LNCaP clone FGC (cell line): ENCODE measurements around the gene CEP250.
"Not testable (repeated sequence)": the region's sequence is repeated elsewhere in the genome, so short reads cannot be mapped to it uniquely, and the experiment has no call there.

Source experiments
- DNase-seq: peaks from one replicate; pipeline ENCODE4 v3.0.0-alpha.2; 2011; ENCODE audit warnings: low read depth
- H3K4me3 ChIP-seq: 2 replicates; pipeline ENCODE4 v1.5.1; 2011; ENCODE audit warnings: mild to moderate bottlenecking, low read depth, low read length, control low read depth
- TF ChIP-seq, protein P1 (sequence below): IDR thresholded peaks from 2 replicates; pipeline ENCODE4 v1.5.1; 2012; ENCODE audit warnings: mild to moderate bottlenecking; ENCODE audit not compliant: control insufficient read depth, insufficient read depth; ENCODE audit errors: extremely low read depth

The CEP250 gene

DNA sequence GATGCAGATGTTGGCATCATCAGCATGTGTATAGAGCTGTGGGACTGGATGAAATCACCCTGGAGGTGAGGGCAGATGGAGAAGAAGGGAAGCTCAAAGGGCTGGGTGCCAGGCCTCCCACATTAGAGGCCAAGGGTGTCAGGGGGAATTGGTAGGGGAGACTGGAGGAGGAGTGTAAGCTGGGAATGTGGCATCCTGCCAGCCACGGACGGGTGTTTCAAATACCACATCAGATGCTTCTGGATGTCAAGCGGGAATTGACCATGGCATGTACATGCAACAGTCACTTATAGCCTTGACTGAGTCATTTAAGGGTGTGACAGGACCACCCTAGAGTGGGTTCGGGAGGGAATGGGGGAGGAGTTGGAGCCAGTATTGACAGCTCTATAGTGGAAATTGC lies 96.1 kb downstream of the CEP250 start:
- TF ChIP-seq, protein P1, sequence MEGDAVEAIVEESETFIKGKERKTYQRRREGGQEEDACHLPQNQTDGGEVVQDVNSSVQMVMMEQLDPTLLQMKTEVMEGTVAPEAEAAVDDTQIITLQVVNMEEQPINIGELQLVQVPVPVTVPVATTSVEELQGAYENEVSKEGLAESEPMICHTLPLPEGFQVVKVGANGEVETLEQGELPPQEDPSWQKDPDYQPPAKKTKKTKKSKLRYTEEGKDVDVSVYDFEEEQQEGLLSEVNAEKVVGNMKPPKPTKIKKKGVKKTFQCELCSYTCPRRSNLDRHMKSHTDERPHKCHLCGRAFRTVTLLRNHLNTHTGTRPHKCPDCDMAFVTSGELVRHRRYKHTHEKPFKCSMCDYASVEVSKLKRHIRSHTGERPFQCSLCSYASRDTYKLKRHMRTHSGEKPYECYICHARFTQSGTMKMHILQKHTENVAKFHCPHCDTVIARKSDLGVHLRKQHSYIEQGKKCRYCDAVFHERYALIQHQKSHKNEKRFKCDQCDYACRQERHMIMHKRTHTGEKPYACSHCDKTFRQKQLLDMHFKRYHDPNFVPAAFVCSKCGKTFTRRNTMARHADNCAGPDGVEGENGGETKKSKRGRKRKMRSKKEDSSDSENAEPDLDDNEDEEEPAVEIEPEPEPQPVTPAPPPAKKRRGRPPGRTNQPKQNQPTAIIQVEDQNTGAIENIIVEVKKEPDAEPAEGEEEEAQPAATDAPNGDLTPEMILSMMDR = no peak
- no peak for DNase-seq
- no peak overlapping the region for H3K4me3 ChIP-seq

DNA sequence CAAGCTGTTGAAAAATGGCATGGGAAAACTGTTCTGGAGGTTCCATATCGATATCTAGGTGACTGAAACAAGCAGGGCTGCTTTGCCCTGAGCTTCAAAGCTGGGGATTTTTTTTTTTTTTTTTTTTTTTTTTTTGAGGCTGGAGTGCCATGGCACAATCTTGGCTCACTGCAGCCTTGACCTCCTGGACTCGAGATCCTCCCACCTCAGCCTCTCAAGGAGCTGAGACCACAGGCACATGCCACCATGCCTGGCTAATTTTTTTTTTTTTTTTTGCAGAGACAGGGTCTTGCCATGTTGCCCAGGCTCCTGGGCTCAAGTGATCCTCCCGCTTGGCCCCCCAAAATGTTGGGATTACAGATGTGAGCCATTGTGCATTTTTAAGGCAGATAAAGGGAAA lies 97.5 kb downstream of the CEP250 start:
- no peak for DNase-seq
- H3K4me3 ChIP-seq = no peak overlapping the region
- TF ChIP-seq, protein P1 = no peak

DNA sequence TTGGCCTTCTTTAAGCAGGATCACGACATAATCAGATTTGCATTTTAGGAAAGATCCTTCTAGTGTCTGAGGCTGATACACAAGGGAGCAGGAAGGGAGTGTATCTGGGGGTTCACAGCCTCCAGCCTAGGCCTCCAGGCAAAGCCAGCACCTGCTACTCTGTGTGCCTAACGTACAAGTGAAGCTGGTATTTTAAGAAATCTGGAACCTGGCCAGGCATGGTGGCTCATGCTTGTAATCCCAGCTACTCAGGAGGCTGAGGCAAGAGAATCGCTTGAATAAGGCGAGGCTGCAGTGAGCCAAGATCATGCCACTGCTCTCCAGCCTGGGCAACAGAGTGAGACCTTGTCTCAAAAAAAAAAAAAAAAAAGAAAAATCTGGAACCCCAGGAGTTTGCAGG lies 100.1 kb downstream of the CEP250 start:
- DNase-seq, H3K4me3 ChIP-seq: not testable (repeated sequence)

DNA sequence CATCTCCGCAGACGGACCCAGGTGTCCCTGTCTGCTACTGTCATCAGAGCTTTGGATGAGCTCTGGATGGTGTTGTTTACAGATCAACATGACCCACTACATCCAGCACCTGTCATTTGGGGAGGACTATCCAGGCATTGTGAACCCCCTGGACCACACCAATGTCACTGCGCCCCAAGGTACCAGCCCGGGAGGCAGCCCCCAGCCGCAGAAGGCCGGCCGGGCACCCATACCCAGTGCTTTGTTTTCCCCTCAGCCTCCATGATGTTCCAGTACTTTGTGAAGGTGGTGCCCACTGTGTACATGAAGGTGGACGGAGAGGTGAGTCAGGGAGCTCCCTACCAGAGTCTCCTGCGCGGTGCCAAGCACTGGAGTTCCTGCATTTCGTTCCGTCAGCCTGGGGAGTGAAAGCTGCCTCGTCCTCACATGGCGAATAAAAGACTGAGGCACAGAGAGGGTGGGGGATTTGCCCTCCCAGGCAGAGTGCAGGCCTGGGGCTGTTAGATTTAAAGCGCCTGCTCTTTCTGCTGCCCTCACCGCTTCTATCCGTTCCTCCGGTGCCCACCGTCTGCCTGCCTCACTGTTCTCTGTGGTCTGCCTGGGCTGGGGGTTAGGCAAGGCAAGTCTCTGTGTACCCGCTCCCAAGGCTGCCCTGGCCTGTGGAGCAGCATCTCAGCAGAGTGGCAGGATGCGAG lies 100.7 kb downstream of the CEP250 start:
- no peak for DNase-seq

DNA sequence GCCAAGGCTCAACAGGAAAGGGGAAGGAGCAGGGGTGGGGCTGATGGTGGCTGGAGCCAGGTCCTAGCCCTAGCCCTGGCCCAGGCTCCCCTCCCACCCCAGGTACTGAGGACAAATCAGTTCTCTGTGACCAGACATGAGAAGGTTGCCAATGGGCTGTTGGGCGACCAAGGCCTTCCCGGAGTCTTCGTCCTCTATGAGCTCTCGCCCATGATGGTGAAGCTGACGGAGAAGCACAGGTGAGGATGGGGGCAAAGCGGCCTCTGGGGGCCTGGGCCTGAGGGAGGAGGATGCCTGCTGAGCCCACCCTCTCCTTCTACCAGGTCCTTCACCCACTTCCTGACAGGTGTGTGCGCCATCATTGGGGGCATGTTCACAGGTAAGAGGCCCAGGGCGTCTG lies 101.5 kb downstream of the CEP250 start:
- DNase-seq = no peak
- TF ChIP-seq, protein P1 = no peak
- no peak overlapping the region for H3K4me3 ChIP-seq

More for the DNA sequence above, 100.7 kb downstream of the CEP250 start:
- no peak overlapping the region for H3K4me3 ChIP-seq
- TF ChIP-seq, protein P1 = no peak

DNA sequence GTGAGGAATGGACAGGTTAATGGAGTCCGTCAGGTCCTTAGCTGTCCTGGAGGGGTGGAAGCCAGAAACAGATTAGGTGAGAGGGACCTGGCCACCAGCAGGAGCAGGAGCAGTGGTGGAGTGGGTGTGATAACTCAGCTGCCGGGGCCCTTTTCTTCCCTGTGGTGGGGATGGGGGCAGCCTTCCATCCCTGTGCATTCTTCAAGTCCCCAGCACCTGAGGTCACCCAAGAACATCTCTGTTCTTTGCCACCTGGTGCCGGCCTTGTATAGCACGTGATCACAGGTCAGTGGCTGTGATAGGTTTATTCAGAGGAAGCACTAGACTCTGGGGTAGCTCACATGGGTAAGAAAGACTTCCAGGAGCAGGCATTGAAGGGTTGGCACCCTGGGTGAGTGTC lies 103.1 kb downstream of the CEP250 start:
- DNase-seq = no peak
- no peak overlapping the region for H3K4me3 ChIP-seq
- TF ChIP-seq, protein P1 = no peak

DNA sequence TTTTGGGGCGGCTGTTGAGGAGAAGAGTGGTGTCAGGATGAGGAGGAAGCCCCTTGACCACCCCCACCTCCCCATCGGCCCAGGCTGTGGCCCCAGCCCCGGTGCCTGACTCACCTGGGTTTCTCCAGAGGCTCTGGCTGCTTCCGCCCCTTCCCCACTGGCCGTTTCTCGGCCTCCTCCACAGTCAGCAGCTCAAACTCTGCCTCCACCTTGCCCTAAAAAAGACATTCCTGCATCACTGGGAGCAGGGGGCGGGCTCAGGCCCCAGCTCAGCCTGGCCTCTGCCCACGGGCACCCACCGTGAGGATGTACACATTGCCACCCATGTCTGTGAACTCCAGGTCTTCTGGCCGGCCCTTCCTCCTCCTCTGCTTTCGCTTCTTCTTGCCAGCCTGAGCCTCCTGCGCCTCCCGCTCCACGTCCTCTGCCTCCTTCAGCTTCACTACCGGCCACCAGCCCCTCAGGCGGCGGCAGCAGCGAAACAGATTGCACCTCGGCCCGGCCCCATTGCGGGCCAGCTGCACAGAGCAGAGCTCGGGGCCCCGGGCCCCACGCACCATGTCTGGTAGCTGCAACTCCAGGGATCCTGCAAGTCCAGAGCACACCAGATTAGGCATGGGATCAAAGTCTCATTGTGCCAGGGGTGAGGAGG lies 103.8 kb downstream of the CEP250 start:
- H3K4me3 ChIP-seq = no peak overlapping the region
- TF ChIP-seq, protein P1 = no peak
- DNase-seq = no peak
